HG02840 (cell line): ENCODE data around the gene BCL7C.
A peak's percentile ranks its signal among the peaks of the same experiment; 100 is the strongest.

Experiments used
- ATAC-seq: cut with Tn5 transposase; IDR thresholded peaks from one replicate; pipeline ENCODE4 v1.9.1; 2021; ENCODE audit warnings: mild to moderate bottlenecking, moderate library complexity, moderate number of reproducible peaks; ENCODE audit not compliant: unreplicated experiment, low FRiP score

Gene BCL7C

DNA sequence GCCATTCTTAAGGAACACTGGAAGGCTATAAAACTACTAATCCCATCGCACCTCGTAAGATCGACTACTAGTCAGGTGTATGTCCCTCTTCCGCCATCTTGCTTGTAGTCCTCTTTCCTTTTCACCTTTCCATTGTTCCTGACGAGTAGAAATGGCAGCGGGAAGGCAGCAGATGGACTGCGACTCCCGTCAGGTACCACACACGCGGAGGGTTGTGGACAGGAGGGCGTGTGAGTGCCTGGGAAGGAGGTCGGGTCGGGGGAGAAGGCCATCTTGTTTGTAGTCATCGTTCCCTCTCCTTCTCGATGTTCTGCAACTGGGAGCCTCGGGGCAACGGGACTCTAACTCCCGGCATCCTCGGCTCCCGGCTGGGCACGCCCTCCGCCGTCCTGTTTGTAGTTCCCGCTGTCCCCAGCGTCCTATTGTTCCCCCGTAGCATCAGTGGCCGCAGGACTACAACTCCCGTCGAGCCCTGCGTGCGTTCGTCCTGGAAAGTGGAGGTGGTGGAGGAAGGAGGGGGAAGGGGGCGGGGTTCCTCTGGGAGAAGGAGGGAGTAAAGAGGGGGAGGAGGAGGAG is 29.2 kb upstream of the BCL7C start:
- peak; percentile 60 for ATAC-seq

DNA sequence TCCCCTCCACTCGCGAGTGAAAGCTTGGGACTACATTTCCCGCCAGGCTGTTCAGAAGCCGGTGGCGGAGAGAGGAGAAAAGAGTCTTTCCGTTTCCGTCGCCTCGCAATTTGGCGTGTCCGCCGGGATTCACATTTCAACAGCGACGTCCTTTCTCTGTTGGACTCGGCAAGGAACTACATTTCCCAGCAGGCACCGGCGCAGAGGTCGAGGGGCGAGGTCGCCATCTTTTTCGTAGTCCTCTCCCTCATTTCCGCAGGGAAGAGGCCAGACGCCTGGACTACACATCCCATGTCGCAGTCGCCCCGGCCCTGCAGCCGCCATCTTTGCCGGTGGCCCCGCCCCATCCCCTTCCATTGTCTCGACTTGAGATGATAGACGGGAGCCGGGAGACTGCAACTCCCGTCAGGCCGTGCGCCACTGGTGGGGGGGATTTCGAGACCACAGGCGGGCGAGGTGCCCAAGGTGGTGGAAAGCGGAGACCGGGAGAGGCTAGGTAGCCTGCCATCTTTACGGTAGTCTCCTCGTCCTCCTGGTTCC is 28.6 kb upstream of the BCL7C start:
- ATAC-seq = peak; percentile 77

DNA sequence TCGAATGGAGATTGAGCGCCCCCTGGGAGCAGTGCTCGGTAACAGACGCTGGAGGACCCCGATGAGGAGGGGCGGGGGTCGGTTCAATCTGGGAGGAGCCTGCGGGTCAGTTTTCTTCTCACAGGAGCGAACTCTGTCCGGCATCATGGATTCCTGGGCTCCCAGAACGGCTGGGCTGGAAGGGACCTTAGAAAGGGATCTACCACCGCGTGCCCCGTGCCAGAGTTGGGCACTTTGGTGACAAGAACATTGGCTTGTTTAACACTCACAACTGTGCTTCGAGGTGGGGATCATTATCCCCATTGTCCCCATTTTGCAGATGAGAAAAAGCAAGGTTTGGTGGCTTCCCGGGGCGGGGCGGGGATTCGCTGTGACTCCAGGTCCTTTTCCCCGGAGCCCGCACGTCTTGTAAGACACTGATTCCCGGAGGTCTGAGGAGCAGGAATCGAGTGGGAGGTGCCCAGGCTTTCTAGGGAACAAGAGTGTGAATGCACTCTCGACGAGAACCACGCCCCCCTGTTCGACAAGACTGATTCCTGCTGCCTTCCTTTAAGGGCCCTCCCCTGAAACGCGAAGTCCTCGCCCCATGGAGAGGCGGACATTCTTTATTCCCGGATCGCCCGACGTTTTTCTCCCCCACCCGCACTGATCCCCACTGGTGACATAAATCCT is 28.0 kb upstream of the BCL7C start:
- peak; percentile 1 for ATAC-seq

DNA sequence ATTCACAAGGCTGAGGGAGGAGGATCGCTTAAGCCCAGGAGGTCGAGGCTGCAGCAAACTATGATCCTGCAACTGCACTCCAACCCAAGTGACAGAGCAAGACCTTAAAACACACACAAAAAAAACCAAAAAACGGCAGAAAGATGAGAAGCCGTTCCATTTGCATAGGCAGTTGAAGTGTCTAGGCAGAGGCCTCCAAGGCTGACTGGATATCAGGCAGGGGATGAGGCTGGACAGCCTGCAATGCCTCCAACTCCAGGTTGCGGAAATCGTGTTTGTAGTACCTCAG is 27.5 kb upstream of the BCL7C start:
- no peak for ATAC-seq

DNA sequence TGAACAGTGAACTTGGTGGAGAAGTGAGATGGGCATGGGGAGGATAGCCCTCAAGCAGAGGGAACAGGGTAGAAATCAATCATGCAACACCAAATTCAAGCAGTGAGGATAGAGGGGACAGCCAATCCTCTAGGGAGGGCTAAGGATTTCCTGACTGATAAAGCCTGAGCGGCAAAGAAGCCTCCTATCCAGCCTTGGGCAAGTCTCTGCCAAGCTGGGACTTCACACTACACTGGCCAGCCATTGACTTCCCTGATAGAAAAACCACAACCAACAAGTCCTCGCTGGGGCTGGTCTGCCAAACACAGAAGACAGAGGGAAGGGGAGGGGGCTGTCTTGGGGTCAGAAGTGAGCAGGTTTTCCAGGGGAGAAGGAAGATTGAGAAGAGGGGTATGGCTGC is 27.0 kb upstream of the BCL7C start:
- ATAC-seq = no peak

DNA sequence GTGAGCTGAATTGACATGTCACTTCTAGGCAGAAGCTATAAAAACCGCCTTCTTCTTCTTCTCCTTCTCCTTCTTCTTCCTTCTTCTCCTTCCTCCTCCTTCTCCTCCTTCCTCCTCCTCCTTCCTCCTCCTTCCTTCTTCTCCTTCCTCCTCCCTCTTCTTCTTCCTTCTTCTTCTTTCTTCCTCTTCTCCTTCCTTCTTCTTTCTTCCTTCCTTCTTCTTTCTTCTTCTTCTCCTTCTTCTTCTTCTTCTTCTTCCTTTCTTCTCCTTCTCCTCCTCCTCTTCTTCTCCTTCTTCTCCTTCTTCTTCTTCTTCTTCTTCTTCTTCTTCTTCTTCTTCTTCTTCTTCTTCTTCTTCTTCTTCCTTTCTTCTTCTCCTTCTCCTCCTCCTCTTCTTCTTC is 24.7 kb upstream of the BCL7C start:
- ATAC-seq = no peak

DNA sequence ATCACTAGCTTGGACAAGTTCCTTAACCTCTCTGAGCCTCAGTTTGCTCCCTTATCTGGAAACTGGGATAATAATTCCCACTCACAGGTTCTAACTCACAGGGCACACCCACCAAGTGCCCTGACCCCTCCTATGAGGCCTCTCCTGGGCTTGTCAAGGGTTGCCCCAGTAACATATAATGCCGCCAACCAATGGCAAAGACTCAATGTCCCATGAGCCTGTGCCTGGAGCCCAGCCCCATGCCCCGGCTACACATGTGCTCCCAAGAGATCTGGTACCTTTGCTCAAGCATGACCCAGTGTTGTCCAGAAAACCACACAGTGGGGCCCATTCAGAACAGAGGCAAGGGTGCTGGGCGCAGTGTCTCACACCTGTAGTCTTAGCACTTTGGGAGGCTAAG is 21.0 kb upstream of the BCL7C start:
- ATAC-seq = no peak

DNA sequence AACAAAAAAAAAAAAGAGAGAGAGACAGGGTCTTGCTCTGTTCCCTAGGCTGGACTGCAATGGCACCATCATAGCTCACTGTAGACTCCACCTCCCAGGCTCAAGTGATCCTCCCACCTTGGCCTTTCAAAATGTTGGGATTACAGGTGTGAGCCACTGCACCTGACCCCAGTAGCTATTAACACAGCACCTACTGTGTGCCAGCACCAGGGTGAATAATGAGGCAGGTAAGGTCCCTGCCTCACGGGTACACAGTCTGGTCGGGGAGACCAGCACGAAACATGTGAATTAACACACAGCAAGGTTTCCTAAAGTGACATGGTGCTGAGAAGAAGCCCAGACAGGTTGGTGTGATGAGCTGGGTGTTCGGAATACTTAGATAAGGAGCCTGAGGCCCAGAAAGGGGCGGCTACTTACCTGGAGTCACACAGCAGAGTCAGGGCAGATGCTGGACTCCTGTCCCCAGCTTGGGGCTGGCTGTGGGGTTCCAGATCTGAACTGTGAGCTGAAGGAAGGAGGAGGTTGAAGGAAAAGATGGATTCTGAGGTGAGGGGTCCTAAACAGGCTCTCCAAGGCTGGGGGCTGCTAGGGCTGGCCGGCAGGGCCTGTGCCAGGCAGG is 19.0 kb upstream of the BCL7C start:
- no peak for ATAC-seq

DNA sequence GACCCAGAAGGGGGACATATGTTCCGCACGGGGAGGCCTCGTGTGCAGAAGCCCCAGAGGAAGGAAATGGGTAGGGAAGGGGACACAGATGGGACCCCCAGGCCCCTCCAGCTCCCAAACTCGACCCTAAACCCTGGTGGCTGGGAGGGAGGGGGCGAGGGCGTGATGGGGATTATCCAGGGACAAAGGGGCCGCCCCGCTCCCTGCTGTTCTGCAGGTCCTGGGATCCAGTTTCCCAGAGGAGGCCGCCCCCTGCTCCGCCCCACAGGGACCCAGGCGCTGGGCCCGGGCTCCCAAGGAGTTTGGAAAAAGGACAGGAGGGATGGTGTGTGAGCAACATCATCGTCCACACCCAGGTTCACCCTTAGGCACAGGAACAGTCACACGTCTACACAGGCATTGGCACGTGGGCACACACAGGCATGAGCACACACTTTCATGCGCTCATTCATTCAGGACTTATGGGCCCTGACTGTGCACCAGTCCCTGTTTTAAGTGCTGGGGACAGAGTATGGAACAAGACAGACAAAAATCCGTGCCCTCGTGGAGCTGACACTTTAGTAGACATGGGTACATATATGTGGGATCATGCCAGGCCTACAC is 16.7 kb upstream of the BCL7C start:
- no peak for ATAC-seq

DNA sequence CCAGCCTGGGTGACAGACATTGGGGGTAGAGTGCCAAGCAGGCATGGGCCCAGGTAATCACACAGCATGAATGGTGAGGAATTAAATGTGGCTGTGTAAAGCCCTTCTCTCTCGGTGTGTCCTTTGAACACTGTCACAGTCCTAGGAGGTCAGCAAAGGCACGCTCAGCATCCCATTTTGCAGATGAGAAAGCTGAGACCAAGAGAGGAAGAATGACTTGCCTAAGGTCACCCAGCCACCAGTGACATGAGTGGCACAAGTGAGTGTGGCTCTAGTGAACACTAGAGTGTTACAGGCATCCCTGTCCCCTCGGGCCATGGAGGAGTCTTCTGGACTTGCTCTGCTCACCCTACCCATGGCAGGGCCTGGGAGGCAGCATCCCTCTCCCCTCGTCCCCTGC is 13.2 kb upstream of the BCL7C start:
- no peak for ATAC-seq

DNA sequence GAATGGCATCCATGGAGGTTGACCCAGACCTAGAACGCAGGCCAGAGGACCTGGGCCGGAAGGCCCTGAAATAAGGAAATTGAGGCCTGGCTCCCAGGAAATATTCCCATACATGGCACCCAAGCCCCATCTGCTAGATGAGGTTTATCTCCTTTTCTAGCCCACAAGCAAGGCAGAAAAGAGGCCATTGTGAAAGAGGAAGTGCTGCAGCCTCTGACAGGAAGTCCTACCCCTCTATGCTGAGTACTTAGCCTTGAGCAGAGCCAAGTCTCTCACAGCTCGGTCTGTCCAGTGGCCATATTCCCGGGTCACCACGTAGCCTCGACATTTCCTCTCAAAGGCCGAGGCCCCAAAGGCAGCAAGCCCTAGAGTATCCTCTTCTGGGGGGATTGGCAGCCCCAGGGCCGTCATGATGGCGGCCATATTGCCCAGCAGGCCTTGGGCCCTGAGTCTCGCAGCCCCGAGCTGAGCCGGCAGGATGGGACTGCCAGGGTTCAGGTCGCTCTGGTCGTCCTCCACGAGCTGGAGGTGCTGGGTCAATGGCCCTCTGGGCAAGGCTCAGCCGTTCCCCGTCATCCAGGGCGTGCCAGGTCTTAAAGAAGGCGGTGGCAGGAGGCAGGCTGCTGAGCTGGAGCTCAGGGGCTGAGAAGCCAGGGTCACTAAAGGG is 10.4 kb upstream of the BCL7C start:
- ATAC-seq = no peak

DNA sequence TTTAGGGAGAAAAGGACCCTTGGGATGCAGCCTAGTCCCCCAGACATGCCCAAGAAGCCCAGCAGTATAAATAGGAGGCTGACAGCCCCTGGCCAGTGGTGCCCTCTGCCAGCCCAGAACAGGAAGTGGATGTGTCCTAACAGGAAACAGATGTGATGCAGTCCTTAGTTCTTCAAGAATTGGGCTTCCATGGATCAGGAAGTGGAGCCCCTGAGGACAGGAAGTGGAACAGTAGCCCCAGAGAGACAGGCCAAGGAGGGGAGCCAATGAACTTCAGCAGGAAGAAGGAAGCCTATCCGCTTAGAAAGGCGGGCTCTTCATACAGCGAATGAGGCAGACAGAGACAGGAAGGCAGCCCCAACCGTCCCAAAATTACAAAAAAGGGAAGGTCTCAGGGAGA is 9.7 kb upstream of the BCL7C start:
- ATAC-seq = no peak

DNA sequence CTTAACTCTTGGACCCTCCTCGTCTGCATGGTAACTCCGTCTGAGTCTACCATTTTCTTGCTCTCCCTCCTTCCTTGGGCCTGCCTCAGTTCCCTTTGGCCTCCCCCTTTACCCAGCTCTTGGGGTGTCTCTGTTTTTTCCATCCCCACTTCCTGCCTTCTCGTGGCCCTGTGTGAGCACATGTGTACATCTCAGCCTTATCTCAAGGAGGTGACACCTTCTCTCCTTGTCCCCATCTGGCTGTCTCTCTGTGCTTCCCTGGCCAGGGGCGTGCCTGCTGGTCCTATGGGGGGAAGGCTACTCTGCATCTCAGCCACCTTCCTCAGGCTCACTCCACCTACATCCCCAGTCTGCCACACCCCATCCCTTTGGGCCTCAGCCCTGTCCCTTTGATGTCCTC is 9.1 kb upstream of the BCL7C start:
- no peak for ATAC-seq

DNA sequence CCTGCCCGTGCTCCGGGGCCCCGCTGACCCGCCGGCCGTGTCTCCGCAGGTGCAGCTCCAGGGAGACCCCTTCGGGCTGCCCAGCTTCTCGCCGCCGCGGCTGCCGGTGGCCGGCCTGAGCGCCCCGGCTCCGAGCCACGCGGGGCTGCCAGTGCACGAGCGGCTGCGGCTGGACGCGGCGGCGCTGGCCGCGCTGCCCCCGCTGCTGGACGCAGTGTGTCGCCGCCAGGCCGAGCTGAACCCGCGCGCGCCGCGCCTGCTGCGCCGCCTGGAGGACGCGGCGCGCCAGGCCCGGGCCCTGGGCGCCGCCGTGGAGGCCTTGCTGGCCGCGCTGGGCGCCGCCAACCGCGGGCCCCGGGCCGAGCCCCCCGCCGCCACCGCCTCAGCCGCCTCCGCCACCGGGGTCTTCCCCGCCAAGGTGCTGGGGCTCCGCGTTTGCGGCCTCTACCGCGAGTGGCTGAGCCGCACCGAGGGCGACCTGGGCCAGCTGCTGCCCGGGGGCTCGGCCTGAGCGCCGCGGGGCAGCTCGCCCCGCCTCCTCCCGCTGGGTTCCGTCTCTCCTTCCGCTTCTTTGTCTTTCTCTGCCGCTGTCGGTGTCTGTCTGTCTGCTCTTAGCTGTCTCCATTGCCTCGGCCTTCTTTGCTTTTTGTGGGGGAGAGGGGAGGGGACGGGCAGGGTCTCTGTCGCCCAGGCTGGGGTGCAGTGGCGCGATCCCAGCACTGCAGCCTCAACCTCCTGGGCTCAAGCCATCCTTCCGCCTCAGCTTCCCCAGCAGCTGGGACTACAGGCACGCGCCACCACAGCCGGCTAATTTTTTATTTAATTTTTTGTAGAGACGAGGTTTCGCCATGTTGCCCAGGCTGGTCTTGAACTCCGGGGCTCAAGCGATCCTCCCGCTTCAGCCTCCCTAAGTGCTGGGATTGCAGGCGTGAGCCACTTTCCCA is 8.4 kb upstream of the BCL7C start:
- ATAC-seq = no peak

DNA sequence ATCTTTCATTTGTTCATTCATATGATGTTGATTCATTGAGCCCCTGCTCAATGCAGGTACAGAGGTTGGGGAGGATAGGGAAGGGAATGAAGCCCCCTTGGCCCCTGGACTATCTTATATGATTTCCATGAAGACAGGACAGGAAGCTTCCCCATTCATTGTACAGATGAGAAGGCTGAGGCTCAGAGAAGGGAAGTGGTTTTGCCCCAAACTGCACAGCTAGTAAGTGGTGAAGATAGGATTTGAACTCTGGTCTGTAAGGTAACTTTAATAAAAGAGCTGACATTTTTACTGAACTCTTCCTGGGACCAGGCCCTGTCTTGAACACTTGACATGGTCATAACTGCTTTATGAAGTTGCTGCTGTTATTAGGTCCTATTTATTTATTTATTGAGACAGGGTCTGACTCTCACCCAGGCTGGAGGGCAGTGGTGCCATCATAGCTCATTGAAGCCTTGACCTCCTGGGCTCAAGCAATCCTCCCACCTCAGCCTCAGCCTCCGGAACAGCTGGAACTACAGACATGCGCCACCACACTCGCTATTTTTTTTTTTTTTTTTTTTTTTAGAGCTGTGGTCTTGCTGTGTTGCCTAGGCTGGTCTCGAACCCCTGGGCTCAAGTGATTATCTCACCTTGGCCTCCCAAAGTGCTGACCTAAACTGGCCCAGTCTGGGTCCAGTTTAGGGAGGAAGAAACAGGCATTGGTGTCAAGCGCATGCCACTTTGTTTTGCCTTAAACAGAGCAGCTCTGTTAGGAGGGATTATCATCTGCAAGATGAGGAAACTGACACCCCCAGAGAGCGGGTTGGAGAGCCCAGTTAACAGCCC is 7.5 kb upstream of the BCL7C start:
- ATAC-seq = no peak

DNA sequence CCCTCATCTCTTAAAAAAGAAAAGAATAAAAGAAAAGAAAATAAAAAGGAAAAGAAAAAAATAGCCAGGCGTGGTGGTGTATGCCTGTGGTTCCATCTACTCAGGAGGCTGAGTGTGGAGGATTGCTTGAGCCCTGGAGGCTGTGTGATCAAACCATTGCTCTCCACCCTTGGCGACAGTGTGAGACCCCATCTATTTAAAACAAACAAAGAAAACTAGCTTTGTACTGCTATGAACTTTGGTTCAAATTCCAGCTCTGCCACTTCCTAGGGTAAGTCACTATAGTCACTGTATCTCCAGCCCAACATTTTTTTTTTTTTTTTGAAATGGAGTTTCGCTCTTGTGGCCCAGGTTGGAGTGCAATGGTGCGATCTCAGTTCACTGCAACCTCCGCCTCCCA is 6.7 kb upstream of the BCL7C start:
- no peak for ATAC-seq

DNA sequence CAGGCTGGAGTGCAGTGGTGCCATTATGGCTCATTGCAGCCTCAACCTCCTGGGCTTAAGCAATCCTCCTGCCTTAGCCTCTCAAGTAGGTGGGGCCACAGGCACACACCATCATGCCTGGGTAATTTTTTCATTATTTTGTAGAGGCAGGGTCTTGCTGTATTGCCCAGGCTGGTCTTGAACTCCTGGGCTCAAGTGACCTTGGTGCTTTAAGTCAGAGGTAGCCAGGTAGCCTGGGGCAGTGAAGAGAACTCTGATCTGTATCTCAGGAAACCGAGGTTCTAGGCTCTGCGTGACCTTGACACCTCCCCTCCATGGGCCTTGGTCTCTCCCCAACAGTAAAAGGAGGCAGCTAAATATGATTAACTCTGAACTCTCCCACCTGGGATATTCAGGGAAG is 5.9 kb upstream of the BCL7C start:
- no peak for ATAC-seq

DNA sequence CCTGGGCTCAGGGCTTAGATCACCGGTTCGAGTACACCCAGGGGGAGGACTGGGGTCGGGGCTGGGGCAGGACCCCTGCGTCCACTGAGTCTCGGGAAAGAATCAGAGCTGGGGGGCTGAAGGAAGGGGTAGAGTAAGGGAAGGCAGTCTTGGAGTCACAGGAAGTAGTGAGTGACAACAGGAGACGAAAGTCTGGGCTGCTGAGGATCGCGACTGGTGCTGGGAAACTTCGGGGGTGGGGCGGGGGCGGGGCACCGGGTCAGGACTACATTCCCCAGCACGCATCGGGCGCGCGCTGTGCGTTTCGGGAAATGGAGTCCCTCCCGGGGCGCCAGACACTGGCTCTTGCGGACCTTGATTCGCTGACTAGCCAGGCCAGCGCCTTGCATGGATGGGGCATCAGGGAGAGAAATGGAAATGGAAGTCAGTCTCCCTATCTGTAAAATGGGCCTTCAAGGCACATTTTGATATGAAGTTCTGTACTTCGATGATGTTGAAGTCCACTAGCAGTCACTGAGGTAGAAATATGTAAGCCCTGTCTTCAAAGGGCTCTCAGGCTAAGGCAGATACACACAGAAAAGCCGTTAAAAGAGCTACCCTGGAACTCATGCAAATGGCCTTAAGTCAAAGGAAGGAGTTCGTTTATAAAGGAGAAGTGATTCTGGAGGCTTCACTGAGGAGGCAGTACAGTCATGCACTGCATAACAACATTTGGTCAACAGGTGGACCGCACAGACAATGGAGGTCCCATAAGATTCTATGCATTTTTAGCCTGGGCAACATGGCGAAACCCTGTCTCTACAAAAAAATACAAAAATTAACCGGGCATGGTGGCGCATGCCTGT is 3.2 kb upstream of the BCL7C start:
- no peak for ATAC-seq
